Pulmonary artery endothelial cell (primary cell): Measurements from ENCODE around the gene PAX5. TPM values are rescaled to one million over a fixed set of nuclear protein-coding genes. Genes with fewer than 3 reads are reported as not detected.
A peak's percentile ranks its signal among the peaks of the same experiment; 100 is the strongest.
"Not testable (repeated sequence)": the region's sequence is repeated elsewhere in the genome, so short reads cannot be mapped to it uniquely, and the experiment has no call there.

ENCODE experiments used
- DNase-seq: peaks from one replicate; pipeline ENCODE4 v3.0.0-alpha.2; 2011; ENCODE audit warnings: low read depth, low spot score
- total RNA-seq: library from RNA; depleted of rRNA; stranded (reverse); fragments of >200 nt; gene quantifications from 2 replicates; pipeline ENCODE4 v1.2.3, GENCODE V29; 2014

The PAX5 gene
- not detected in 2 replicates for total RNA-seq

DNA sequence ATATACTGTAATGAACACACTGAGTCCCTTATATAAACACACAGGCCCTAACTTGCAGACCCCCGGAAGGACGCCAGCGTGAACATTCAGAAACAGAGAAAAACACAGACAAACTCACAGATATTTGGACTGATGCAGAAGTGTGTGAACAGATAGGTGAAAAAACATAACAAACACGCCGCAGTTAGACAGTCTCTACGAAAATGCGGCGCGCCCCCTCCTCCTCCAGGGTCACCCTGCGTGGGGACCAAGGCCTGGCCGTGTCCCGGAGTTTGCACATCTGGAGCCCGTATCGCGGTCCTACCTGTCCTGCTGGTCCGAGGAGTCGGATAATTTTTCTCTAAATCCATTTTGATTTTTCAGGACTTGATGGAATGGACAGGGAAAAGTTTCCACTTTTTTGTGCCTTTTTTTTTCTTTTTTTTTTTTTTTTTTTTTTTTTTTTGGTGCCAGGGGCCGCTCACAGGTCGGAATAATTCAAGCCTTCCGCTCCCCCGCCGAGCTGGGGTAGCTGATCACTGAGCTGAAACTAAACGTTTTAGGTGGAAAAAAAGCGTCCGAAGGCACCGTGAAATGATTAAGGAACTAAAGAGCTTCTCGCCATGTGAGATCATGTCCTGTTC is at the start of gene PAX5:
Gene PAX5 (minus strand): TSS at position 587 of the 623 bp plus-strand sequence. CDS start 237 bp downstream, at position 350.
- DNase-seq, result no peak

- DNase-seq, result no peak
Measured at GRCh38 chr9:37083654-37084053, 49.6 kb upstream of the PAX5 start.

DNA sequence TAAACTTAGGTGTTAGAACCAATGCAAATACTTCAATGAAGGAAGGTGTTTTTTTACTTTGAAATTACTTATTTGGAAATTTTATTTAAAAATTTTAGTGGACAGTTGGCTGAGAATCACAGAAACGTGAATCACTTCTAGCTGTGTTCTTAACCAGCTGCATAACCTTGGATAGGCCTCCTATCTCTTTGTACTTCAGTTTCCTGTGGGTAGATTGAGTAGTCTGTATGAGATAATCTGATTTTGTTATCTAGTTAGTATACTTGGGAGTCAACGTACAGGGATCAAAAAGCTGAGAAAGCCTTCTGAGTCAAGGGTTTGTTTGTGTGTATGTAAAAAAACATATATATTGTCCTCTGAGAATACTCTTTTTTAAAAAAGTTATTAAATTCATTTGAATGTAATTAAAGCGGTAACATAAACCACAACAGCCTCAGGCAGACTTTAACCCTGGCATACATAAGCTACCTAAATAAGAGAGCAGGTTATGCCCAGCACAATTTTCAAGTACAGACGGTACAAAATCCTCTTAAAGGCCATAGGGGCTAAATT is 48.2 kb upstream of the PAX5 start:
- no peak for DNase-seq

GRCh38 chr9:37081507-37081906 is 47.4 kb upstream of the PAX5 start:
- not testable (repeated sequence) for DNase-seq

GRCh38 chr9:37080165-37080628 is 46.1 kb upstream of the PAX5 start:
- not testable (repeated sequence) for DNase-seq

- peak; percentile 66 for DNase-seq
Measured at GRCh38 chr9:37079370-37080164, 45.5 kb upstream of the PAX5 start.

DNA sequence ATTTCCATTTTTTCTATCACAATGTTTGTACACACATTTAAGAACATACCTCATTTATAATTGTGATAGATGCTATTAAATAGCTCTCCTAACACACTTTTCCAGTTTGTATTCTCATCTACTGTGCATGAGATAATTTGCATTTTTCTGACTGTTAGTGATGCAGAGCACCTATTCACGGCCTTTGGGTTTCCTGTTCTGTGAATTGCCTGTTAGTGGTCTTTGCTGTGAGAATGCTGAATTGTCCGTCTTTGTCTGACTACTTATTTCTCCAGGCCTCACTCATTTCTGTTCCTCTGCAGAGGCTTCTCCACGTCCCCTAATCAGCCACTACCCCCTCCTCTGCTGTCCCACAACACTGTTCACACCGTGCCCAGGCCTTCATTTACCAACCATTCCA is 40.7 kb upstream of the PAX5 start:
- DNase-seq, result not testable (repeated sequence)

DNA sequence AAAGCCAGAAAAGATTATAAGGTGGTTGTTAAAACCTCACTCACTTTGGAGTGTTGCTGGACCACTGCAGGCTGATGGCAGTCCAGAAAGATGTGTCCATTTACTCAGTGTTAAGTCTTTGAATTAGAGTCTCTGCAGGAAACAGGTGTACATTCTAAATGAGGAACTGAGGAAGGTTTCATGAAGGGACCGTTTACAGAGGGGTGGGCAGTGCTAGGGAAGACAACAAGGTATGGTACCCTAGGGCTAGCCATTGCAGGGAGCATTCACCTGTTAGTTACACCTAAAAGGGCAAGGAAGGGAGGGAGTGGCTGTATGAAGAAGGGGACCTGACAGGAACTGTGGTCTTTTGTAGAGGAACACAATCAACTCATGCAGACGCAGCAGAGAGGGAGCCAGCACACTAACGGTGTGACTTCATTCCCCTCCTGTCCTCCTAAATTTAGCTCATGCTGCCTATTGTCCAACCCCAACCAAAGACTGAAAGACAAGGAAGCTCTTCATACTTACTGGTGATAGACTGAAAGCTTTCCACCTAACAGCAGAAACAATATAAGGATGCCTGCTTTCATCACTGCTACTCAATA is 32.2 kb upstream of the PAX5 start:
- DNase-seq, result no peak

- no peak for DNase-seq
Measured at GRCh38 chr9:37062336-37062735, 28.3 kb upstream of the PAX5 start.

- DNase-seq, result no peak
Measured at GRCh38 chr9:37061768-37062167, 27.7 kb upstream of the PAX5 start.

GRCh38 chr9:37060833-37061232 is 26.8 kb upstream of the PAX5 start:
- DNase-seq, result no peak

DNA sequence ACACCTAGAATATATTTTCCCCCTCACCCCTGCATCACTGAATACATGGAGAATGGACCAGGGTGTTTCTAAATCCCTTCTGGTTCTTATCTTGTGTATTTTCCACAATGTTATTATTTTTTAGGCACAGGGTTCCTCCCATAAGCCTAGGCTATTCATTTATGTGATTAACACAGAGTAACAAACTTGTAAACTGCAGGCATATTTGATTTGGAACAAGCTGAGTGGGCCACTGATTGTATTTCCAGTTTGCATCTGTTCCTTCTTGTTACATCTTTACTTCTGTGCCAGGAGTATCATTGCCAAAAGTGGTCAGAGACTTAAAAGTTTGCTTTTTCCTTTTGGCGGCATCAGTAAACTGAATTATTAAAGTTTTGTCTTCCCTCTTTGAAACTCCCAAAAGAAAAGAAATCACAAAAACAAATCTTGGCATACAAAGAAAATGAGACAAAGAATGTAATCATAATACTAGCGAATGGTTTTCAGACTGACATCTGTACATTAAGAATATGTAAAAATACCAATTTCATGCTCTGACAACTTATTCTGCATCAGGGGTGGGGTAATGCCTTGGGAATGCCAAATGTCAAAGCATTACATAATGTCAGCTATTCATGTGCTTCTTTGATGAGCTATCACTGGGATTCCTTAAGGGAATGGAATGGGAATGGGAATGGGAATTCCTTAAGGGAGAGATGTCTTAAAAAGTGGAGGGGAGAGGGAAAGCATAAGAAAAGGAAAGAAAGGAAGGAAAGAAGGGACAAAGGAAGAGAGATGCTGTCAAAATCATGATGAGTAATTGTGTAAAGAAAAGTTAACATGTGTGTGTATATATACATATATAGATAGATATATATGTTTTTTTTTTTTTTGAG is 22.2 kb upstream of the PAX5 start:
- DNase-seq, result no peak

- not testable (repeated sequence) for DNase-seq
Measured at GRCh38 chr9:37054363-37054720, 20.3 kb upstream of the PAX5 start.

DNA sequence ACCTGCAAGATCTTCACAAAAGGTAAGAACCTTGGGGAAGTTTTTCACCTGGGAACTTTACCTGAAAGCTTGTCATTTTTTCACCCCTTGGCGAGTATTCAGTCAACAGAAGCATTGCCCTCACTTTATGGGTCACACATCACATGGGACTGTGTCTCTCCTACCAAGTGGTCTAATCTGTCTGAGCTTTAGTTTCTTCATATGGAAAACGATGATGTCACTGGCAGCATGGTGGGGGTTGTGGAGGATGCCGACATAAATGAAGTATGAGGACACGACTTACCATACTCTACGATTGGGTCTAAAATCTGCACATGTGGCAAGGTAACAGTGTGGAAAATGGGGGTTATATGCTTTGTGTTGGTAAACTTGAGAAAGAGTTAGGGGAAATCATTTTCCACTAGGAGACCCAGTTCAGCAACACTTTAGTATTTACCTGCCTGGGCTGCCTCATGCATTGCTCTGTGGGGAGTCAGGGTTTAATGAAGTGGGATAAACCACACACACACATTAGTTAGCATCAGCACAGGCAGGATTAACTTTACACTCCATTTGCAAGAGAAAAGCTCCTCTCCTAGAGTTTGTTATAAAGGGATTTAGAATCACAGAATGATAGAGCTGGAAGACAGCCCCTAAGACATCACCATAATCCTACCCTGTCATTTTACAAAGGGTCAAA is 19.8 kb upstream of the PAX5 start:
- DNase-seq, result no peak

- DNase-seq, result no peak
Measured at GRCh38 chr9:37046683-37047082, 12.6 kb upstream of the PAX5 start.

DNA sequence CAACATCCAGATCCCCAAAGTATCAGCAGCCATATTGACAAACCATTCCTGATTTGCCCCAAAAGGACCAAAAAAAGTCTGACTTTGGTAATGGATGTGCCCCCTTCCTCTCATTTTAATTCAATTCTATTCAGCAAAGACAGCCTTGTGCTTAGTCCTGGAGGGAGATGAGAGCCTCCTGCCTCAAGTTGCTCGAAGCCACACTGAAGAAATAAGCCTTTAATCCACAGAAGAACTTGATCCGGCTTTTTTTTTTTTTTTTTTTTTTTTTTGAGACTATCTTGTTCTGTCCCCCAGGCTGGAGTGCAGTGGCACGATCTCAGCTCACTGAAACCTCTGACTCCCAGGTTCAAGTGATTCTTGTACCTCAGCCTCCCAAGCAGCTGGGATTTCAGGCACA is 8.4 kb upstream of the PAX5 start:
- DNase-seq, result no peak

GRCh38 chr9:37040508-37041127 is 6.5 kb upstream of the PAX5 start:
- DNase-seq, result no peak

GRCh38 chr9:37038943-37039464 is 4.9 kb upstream of the PAX5 start:
- no peak for DNase-seq

- no peak for DNase-seq
Measured at GRCh38 chr9:37038302-37038942, 4.4 kb upstream of the PAX5 start.
